Peyer's patch (tissue), 4 donors: ENCODE data around the gene ARHGEF18. TPM values are rescaled to one million over a fixed set of nuclear protein-coding genes. Genes with fewer than 3 reads are reported as not detected.

Experiments
- DNase-seq, 3 donors: peaks; one replicate each; pipeline ENCODE4 v3.0.0-alpha.2; 2017 to 2019
- H3K27ac ChIP-seq, 4 donors: fragments of 200-600 bp; sonication (generic); one replicate each; pipeline ENCODE4 v1.5.1; 2016 to 2019
- H3K27me3 ChIP-seq, 2 donors: fragments of 200-600 bp; sonication (generic); one replicate each; pipeline ENCODE4 v1.5.1; 2019
- H3K36me3 ChIP-seq, 3 donors: fragments of 200-600 bp; sonication (generic); one replicate each; pipeline ENCODE4 v1.5.1; 2016 to 2019
- H3K4me1 ChIP-seq, 4 donors: fragments of 200-600 bp; sonication (generic); one replicate each; pipeline ENCODE4 v1.5.1; 2016 to 2019
- H3K4me3 ChIP-seq, 4 donors: fragments of 200-600 bp; sonication (generic); 1 replicate in 3 of 4; 2 replicates in 1 of 4; pipeline ENCODE4 v1.5.1; 2016 to 2019; ENCODE audit warnings: mild to moderate bottlenecking in 1 of 4
- H3K9me3 ChIP-seq, 4 donors: fragments of 200-600 bp; sonication (generic); one replicate each; pipeline ENCODE4 v1.5.1; 2016 to 2019; ENCODE audit warnings: mild to moderate bottlenecking in 1 of 4
- POLR2A ChIP-seq, 2 donors: fragments of 450-650 bp; IDR thresholded peaks; one replicate each; pipeline ENCODE4 v1.5.1; 2017; ENCODE audit warnings: antibody characterized with exemption in 2 of 2, mild to moderate bottlenecking in 2 of 2, moderate library complexity in 2 of 2
- total RNA-seq, 4 donors: library from RNA; depleted of rRNA; stranded (reverse); fragments of >200 nt; gene quantifications; one replicate each; pipeline ENCODE4 v1.1.0, GENCODE V29; 2016
- TF ChIP-seq, protein P1 (sequence below), 6 experiments: fragments of 450-650 bp in 4 of 6; fragments of 200-600 bp in 2 of 6; sonication (generic) in 1 of 6; IDR thresholded peaks; one replicate each; pipeline ENCODE4 v1.5.1; 2017 to 2019; ENCODE audit warnings: antibody characterized with exemption in 6 of 6, mild to moderate bottlenecking in 3 of 6, moderate library complexity in 1 of 6

The ARHGEF18 gene
- total RNA-seq, 4 donors from 2014 or later: 75.9 to 139 (median 111) TPM

DNA sequence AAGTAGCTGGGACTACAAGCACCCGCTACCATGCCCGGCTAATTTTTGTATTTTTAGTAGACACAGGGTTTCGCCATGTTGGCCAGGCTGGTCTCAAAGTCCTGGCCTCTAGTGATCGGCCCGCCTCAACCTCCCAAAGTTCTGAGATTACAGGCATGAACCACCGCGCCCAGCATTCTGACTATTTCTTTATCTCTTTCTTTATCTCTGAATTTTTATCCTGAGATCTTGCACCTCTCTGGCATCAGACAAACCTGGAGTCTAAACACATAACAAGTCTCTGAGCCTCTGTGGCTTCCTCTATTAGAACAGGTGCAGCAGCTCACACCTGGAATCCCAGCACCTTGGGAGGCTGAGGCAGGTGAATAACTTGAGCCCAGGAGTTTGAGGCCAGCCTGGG lies 28.5 kb downstream of the ARHGEF18 start:
- DNase-seq: peak in 1 of 3 donors; percentile 3
- no peaks in the 10 kb centered on the region for H3K27me3 ChIP-seq

DNA sequence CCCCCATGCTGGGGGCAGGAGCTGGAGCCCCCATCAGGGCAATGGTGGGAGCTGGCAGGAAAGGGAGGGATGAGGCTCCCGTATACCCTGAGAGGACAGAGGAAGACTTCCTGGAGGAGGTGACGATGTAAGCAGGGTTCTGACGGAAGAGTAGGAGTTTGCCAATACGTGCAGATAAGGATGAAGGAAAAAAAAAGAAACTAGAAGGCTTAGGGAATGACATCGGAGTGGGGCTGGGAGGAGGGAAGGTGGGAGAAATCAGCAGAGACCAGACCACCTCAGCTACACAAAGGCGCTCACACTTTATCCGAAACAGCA lies 32.3 kb downstream of the ARHGEF18 start:
- Histone ChIP-seq H3K4me3 (no peak overlapping the region), H3K9me3 (no peaks in the 10 kb centered on the region), H3K27me3 (no peaks in the 10 kb centered on the region), H3K27ac (no peak overlapping the region), H3K4me1 (no peaks in the 10 kb centered on the region), H3K36me3 (peaks cover 0 to 4% (median 0%) of the 10 kb centered on the region in 3 donors)
- TF ChIP-seq, protein P1, sequence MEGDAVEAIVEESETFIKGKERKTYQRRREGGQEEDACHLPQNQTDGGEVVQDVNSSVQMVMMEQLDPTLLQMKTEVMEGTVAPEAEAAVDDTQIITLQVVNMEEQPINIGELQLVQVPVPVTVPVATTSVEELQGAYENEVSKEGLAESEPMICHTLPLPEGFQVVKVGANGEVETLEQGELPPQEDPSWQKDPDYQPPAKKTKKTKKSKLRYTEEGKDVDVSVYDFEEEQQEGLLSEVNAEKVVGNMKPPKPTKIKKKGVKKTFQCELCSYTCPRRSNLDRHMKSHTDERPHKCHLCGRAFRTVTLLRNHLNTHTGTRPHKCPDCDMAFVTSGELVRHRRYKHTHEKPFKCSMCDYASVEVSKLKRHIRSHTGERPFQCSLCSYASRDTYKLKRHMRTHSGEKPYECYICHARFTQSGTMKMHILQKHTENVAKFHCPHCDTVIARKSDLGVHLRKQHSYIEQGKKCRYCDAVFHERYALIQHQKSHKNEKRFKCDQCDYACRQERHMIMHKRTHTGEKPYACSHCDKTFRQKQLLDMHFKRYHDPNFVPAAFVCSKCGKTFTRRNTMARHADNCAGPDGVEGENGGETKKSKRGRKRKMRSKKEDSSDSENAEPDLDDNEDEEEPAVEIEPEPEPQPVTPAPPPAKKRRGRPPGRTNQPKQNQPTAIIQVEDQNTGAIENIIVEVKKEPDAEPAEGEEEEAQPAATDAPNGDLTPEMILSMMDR (IDR thresholded peaks at IDR 0.05): no peak
- TF ChIP-seq POLR2A (IDR thresholded peaks at IDR 0.05): no peak
- no peak for DNase-seq

More for the DNA sequence above, 28.5 kb downstream of the ARHGEF18 start:
- TF ChIP-seq POLR2A (IDR thresholded peaks at IDR 0.05): no peak
- TF ChIP-seq, protein P1 (IDR thresholded peaks at IDR 0.05): no peak
- Histone ChIP-seq H3K27ac (no peak overlapping the region), H3K36me3 (peaks cover 0 to 6% (median 0%) of the 10 kb centered on the region in 3 donors), H3K4me1 (no peaks in the 10 kb centered on the region), H3K4me3 (no peak overlapping the region), H3K9me3 (no peaks in the 10 kb centered on the region)

DNA sequence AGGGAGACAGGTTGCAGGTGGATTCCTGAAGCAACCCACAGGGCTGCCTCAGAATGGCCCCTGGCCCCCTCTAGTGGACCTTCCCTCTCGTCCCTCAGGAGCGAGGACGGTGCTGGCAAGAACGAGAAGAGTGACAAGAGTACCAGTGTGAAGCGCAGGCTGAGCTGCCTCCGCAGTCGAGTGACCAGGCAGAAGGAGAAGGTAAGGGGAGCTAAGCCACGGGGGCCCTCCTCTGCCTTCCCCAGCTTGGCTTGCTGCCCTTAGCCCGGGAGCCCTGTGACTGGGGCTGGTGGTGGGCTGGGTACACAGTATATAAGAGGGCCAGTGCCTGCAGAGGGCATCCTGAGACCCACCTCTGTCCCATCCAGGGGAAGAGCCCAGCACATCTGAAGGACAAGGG lies 34.0 kb downstream of the ARHGEF18 start:
- DNase-seq: peak in 1 of 3 donors; percentile 40
- H3K27ac ChIP-seq: no peak overlapping the region

DNA sequence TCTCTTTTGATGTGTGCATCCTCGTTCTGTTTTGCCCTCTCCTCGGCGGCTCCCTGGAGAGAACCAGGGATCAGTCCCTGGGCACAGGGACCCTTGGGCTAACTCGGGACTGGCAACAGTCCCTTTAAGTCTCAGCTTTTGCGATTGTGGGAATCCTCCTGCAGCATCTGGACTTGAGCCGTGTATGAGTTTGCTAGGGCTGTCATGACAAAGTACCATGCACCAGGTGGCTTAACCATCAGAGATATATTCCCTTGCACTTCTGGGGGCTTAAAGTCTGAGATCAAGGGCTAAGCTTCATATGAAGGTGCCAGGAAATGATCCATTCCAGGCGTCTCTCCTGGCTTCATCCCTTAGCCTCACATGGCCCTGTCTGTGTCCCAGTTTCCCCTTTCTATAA lies 34.5 kb downstream of the ARHGEF18 start:
- Histone ChIP-seq H3K4me1 (peaks cover 0 to 6% (median 0%) of the 10 kb centered on the region in 4 donors), H3K9me3 (no peaks in the 10 kb centered on the region), H3K27ac (no peak overlapping the region), H3K4me3 (no peak overlapping the region), H3K27me3 (no peaks in the 10 kb centered on the region), H3K36me3 (peaks cover 0 to 6% (median 0%) of the 10 kb centered on the region in 3 donors)
- TF ChIP-seq POLR2A (IDR thresholded peaks at IDR 0.05): no peak
- TF ChIP-seq, protein P1 (IDR thresholded peaks at IDR 0.05): no peak
- no peak for DNase-seq

More for the DNA sequence above, 34.0 kb downstream of the ARHGEF18 start:
- no peaks in the 10 kb centered on the region for H3K9me3 ChIP-seq
- no peak overlapping the region for H3K4me3 ChIP-seq
- peaks cover 0 to 6% (median 0%) of the 10 kb centered on the region in 4 donors for H3K4me1 ChIP-seq
- TF ChIP-seq, protein P1 (IDR thresholded peaks at IDR 0.05): no peak
- no peak for TF ChIP-seq POLR2A (IDR thresholded peaks at IDR 0.05)
- no peaks in the 10 kb centered on the region for H3K27me3 ChIP-seq
- no peaks in the 10 kb centered on the region for H3K36me3 ChIP-seq

DNA sequence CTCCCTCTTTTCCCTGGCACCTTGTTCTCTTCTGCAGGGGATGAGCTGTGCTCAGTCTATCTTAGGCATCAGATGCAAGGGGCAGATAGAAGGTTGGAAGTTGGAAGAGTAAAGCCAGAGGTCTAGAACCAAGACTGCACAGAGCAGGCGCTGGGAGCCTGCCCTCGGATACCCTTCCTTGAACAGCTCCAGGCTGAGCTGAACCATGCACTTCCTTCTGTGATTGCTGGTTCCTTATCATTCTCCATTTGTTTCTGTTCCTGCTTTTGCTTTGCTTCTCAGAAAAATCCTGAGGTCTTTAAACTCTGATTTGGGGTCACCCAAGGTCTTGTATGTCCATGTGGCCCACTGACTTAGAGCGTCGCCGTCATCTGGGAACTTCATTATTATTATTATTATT lies 36.3 kb downstream of the ARHGEF18 start:
- Histone ChIP-seq H3K27ac (no peak overlapping the region), H3K4me1 (peaks cover 0 to 6% (median 0%) of the 10 kb centered on the region in 4 donors), H3K4me3 (no peak overlapping the region), H3K27me3 (no peaks in the 10 kb centered on the region), H3K9me3 (no peaks in the 10 kb centered on the region), H3K36me3 (peaks cover 0 to 6% (median 0%) of the 10 kb centered on the region in 3 donors)
- DNase-seq: no peak
- TF ChIP-seq, protein P1 (IDR thresholded peaks at IDR 0.05): no peak
- TF ChIP-seq POLR2A (IDR thresholded peaks at IDR 0.05): no peak

DNA sequence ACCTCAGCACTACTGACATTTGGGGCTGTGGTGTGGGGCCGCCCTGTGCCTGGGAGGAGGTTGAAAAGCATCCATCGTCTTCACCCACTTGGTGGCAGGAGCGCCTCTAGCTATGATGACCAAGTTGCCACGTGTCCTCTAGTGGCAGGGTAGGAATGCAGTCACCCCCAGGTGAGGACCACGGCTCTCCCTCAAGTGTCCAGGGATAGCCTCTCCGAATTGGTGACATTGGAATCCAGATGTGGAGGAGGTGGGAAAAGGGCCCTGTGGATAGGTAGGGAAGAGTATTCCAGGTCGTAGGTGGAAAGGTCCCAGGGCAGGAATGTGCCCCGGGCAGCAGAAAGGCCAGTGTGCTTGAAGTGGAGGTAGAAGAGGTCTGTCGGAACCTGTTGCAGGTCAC lies 37.6 kb downstream of the ARHGEF18 start:
- Histone ChIP-seq H3K36me3 (peaks cover 0 to 6% (median 0%) of the 10 kb centered on the region in 3 donors), H3K4me3 (no peak overlapping the region), H3K27me3 (no peaks in the 10 kb centered on the region), H3K9me3 (no peaks in the 10 kb centered on the region), H3K4me1 (peaks cover 0 to 6% (median 0%) of the 10 kb centered on the region in 4 donors), H3K27ac (no peak overlapping the region)
- TF ChIP-seq POLR2A (IDR thresholded peaks at IDR 0.05): no peak
- TF ChIP-seq, protein P1 (IDR thresholded peaks at IDR 0.05): peak in 2 of 6 experiments; percentile 16 to 25
- DNase-seq: no peak
